K562 (cell line): ENCODE data around the gene PCDHB16. TPM values are rescaled to one million over a fixed set of nuclear protein-coding genes. Genes with fewer than 3 reads are reported as not detected.

Experiments used
- ATAC-seq: fragments of 200-7000 bp; cut with Tn5 transposase; 3 replicates; pipeline ENCODE4 v1.9.1; 2020; ENCODE audit warnings: moderate library complexity
- BruUV-seq: library from RNA; stranded (reverse); fragments of 400-500 nt; replicated peaks from 2 replicates; lab custom pipeline; 2021; lab: Mats Ljungman, UMichigan
- CTCF ChIA-PET: fragments of 300-600 bp; formaldehyde crosslinking; extraction: SDS; loops from one replicate; lab custom pipeline; 2021; ENCODE audit warnings: low intra/inter-chr PET ratio; lab: Yijun Ruan, JAX
- POLR2A ChIA-PET: fragments of 300-600, 350-650 bp; sonication (Branson Sonifier 250); formaldehyde crosslinking; extraction: SDS; loops from one replicate; lab custom pipeline; 2021; ENCODE audit warnings: antibody characterized with exemption, inconsistent platforms; lab: Yijun Ruan, JAX
- DNase-seq, 4 experiments: peaks; one replicate each; pipeline versions ENCODE4 v3.0.0 to v3.0.0-alpha.2; 2011 to 2018; ENCODE audit warnings: low spot score in 3 of 4, mixed read lengths in 3 of 4; ENCODE audit errors: extremely low read depth in 1 of 4
- FAIRE-seq: peaks from 2 replicates; lab custom pipeline; 2011; peaks lifted over from hg19 to GRCh38; lab: Jason Lieb, UNC
- H2AFZ ChIP-seq: 2 replicates; pipeline ENCODE4 v1.6.0; 2011; ENCODE audit warnings: low read depth, low read length, control low read depth, inconsistent platforms
- H3K27ac ChIP-seq: fragments of 200-600 bp; 3 replicates; pipeline ENCODE4 v1.8.0; 2011; ENCODE audit warnings: low read depth, mild to moderate bottlenecking, control low read depth, inconsistent platforms, low read length, moderate library complexity, mixed read lengths; ENCODE audit errors: extremely low read depth
- H3K27me3 ChIP-seq, 2 experiments: fragments of 300-600 bp in 1 of 2; 2 replicates in 1 of 2; 3 replicates in 1 of 2; pipeline versions ENCODE4 v1.6.0 to v1.8.0; 2011; ENCODE audit warnings: inconsistent platforms in 2 of 2, low read length in 2 of 2, mild to moderate bottlenecking in 1 of 2, mixed read lengths in 1 of 2, moderate library complexity in 1 of 2; ENCODE audit not compliant: control insufficient read depth in 2 of 2, insufficient read depth in 2 of 2
- H3K36me3 ChIP-seq: fragments of 300-600 bp; 3 replicates; pipeline ENCODE4 v1.8.0; 2011; ENCODE audit warnings: mild to moderate bottlenecking, low read length, inconsistent platforms; ENCODE audit not compliant: control insufficient read depth, insufficient read depth
- H3K4me1 ChIP-seq, 2 experiments: fragments of 200-600 bp in 1 of 2; replicated peaks in 1 of 2; 2 replicates in 1 of 2; 3 replicates in 1 of 2; pipeline versions ENCODE4 v1.5.1 to v1.8.0; 2011; ENCODE audit warnings: inconsistent platforms in 2 of 2, low read length in 2 of 2, mild to moderate bottlenecking in 1 of 2, mixed read lengths in 1 of 2, moderate library complexity in 1 of 2; ENCODE audit not compliant: control insufficient read depth in 2 of 2, insufficient read depth in 2 of 2
- H3K4me2 ChIP-seq: 2 replicates; pipeline ENCODE4 v1.6.1; 2011; ENCODE audit warnings: low read length, control low read depth, inconsistent platforms, mixed read lengths; ENCODE audit not compliant: insufficient read depth
- H3K4me3 ChIP-seq: fragments of 200-600 bp; sonication (generic), shearing (Covaris generic); 2 replicates; pipeline ENCODE4 v1.5.1; 2016; ENCODE audit warnings: control low read depth, inconsistent platforms
- H3K79me2 ChIP-seq: fragments of 200-600 bp; 3 replicates; pipeline ENCODE4 v1.8.0; 2011; ENCODE audit warnings: low read length, inconsistent platforms; ENCODE audit not compliant: control insufficient read depth, insufficient read depth
- H3K9ac ChIP-seq, 2 experiments: 2 replicates each; pipeline versions ENCODE4 v1.6.0 to v1.6.1; 2011; ENCODE audit warnings: low read depth in 2 of 2, low read length in 2 of 2, control low read depth in 1 of 2, inconsistent platforms in 1 of 2, mild to moderate bottlenecking in 1 of 2, mixed read lengths in 1 of 2; ENCODE audit not compliant: insufficient read depth in 1 of 2
- H3K9me1 ChIP-seq: one replicate; pipeline ENCODE4 v1.6.0; 2011; ENCODE audit warnings: inconsistent platforms, mild to moderate bottlenecking, low read length, moderate library complexity; ENCODE audit not compliant: control insufficient read depth, insufficient read depth
- H3K9me3 ChIP-seq: replicated peaks from 2 replicates; pipeline ENCODE4 v1.5.1; 2011; ENCODE audit warnings: low read depth, low read length, inconsistent platforms; ENCODE audit not compliant: control insufficient read depth, insufficient read depth
- H4K20me1 ChIP-seq: replicated peaks from 2 replicates; pipeline ENCODE4 v1.6.1; 2011; ENCODE audit warnings: low read length, inconsistent platforms, mixed read lengths; ENCODE audit not compliant: control insufficient read depth, insufficient read depth
- CTCF ChIP-seq, 3 experiments: IDR thresholded peaks in 2 of 3; conservative IDR thresholded peaks in 1 of 3; 2 replicates each; pipeline ENCODE4 v1.5.1; 2011 to 2012; ENCODE audit warnings: low read length in 3 of 3, mild to moderate bottlenecking in 3 of 3, control low read depth in 2 of 3, improper control_type of control experiment in 1 of 3, inconsistent platforms in 1 of 3, low read depth in 1 of 3, mixed read lengths in 1 of 3, moderate library complexity in 1 of 3; ENCODE audit not compliant: insufficient read depth in 2 of 3
- CTCFL ChIP-seq: IDR thresholded peaks from 2 replicates; pipeline ENCODE4 v1.6.1; 2011; ENCODE audit warnings: borderline replicate concordance, low read depth, mild to moderate bottlenecking, moderate library complexity, low read length; ENCODE audit not compliant: insufficient read depth, poor library complexity, severe bottlenecking
- HMG20B ChIP-seq: fragments of 250-450 bp; sonication (Bioruptor Pico); IDR thresholded peaks from 2 replicates; pipeline ENCODE4 v1.5.0; 2021; ENCODE audit warnings: mild to moderate bottlenecking
- MECOM ChIP-seq: fragments of 250-450 bp; sonication (Bioruptor Pico); IDR thresholded peaks from 2 replicates; pipeline ENCODE4 v1.8.0; 2022; ENCODE audit warnings: inconsistent platforms
- PRDM10 ChIP-seq: fragments of 450-650 bp; IDR thresholded peaks from 2 replicates; pipeline ENCODE4 v1.6.1; 2018; ENCODE audit not compliant: partially characterized antibody
- RAD21 ChIP-seq, 2 experiments: fragments of 250-450 bp in 1 of 2; fragments of 450-650 bp in 1 of 2; sonication (Bioruptor Pico) in 1 of 2; formaldehyde crosslinking in 1 of 2; IDR thresholded peaks in 1 of 2; conservative IDR thresholded peaks in 1 of 2; 2 replicates each; pipeline versions ENCODE4 v1.4.0 to v1.8.0; 2020 to 2022; ENCODE audit warnings: mild to moderate bottlenecking in 2 of 2, moderate library complexity in 1 of 2
- RAD51 ChIP-seq: fragments of 450-650 bp; IDR thresholded peaks from 2 replicates; pipeline ENCODE4 v1.7.1; 2016; ENCODE audit warnings: low read depth, mild to moderate bottlenecking, borderline replicate concordance
- SMARCA4 ChIP-seq: fragments of 450-650 bp; IDR thresholded peaks from 2 replicates; pipeline ENCODE4 v1.6.1; 2016
- TAF9B ChIP-seq: fragments of 450-650 bp; IDR thresholded peaks from 2 replicates; pipeline ENCODE4 v1.6.1; 2018; ENCODE audit warnings: mild to moderate bottlenecking; ENCODE audit not compliant: partially characterized antibody
- ZBTB43 ChIP-seq: sonication (generic); formaldehyde crosslinking; IDR thresholded peaks from 2 replicates; pipeline ENCODE4 v1.8.0; 2023; ENCODE audit warnings: mild to moderate bottlenecking, missing genetic modification reagents
- WGBS: fragments of 100-300 bp; shearing (Covaris generic); methylation state at CpG from one replicate; pipeline ENCODE4 v1.1.6; 2016; ENCODE audit warnings: low coverage, mixed read lengths; ENCODE audit not compliant: insufficient coverage; ENCODE audit errors: missing lambda C conversion rate; 5-methylcytosine and 5-hydroxymethylcytosine counted together
- in situ Hi-C: fragments of 300-500 bp; cut with MboI; formaldehyde crosslinking; loops from 4 replicates; pipeline ENCODE4 v1.15.0; 2018; ENCODE audit warnings: inconsistent platforms, mixed read lengths
- intact Hi-C: fragments of 100-400 bp; cut with micrococcal nuclease; formaldehyde crosslinking; loops from 2 replicates; pipeline ENCODE4 v1.14.2; 2022
- polyA plus RNA-seq, 8 experiments: library from polyadenylated mRNA; depleted of rRNA in 4 of 8; stranded (reverse) in 5 of 8; unstranded in 3 of 8; fragments of >200 nt; fragmentation: Nextera tagmentation in 2 of 8; fragmentation: Illumina TruSeq in 1 of 8; extraction: Ambion mirVana in 2 of 8; extraction: Trizol in 1 of 8; gene quantifications; 2 replicates each; pipeline versions ENCODE4 v1.2.1 to v1.2.3, GENCODE V29; 2011 to 2014; ENCODE audit warnings: inconsistent platforms in 1 of 8, missing spikeins in 1 of 8
- total RNA-seq, 7 experiments: library from RNA; depleted of rRNA in 6 of 7; stranded (reverse); fragments of >200 nt in 6 of 7; fragmentation: Illumina TruSeq in 2 of 7; extraction: Trizol in 2 of 7; gene quantifications; 2 replicates each; pipeline versions ENCODE4 v1.2.1 to v1.2.3, GENCODE V29; 2011 to 2021; ENCODE audit warnings: low replicate concordance in 1 of 7

The PCDHB16 gene
- total and polyA plus RNA-seq, 9 of the 15 experiments (the other 6 are each of a cell fraction or from before 2014, with no cell fraction given), result not detected

GRCh38 chr5:141186897-141187512 lies 4.8 kb downstream of the PCDHB16 start, which contains the start of gene PCDHB9:
TSS of gene PCDHB9 (plus strand) at chr5:141187161. CDS start at chr5:141187319, 158 bp downstream.
- Histone ChIP-seq H2AFZ (0 out of 2 replicates have a peak within 1 kb of the TSS, but pooled peaks have one; percentile 40), H3K9me3 (no peaks in the 10 kb centered on the region), H3K36me3 (no peaks in the 10 kb centered on the region)
- WGBS, result 7% methylated on average over 9 of the region's 9 CpGs
- TF ChIP-seq SMARCA4 (0 out of 2 replicates have a peak, but pooled peaks have one; percentile 15), HMG20B (no peak), CTCF (IDR thresholded peaks at IDR 0.05 in 2 of 3, conservative IDR thresholded peaks at IDR 0.05 in 1 of 3; ENCODE audit: insufficient read depth in 2 of 3, low read depth in 1 of 3, low read length in 3 of 3) (peak; percentile 48 to 62 (median 62); a peak in 5 of 6 replicates), RAD51 (no peak), TAF9B (no peak), MECOM (CRISPR knock-in tag) (no peak), ZBTB43 (no peak), CTCFL (peak; percentile 59), RAD21 (CRISPR knock-in tag; conservative IDR thresholded peaks at IDR 0.05 in 1 of 2, IDR thresholded peaks at IDR 0.05 in 1 of 2) (0 out of 4 replicates have a peak, but pooled peaks of 1 of the 2 experiments have one; percentile 11), PRDM10 (no peak)
- TF ChIP-seq, all 486 proteins: peak for 4
- Histone ChIP-seq H3K9ac (no peak within 1 kb of the TSS), H3K79me2 (no peaks in the 10 kb centered on the region), H3K4me3 (no peak within 1 kb of the TSS), H4K20me1 (no peaks in the 10 kb centered on the region), H3K27me3 (no peaks in the 10 kb centered on the region; a peak in 1 of 5 replicates), H3K4me1 (no peaks in the 10 kb centered on the region), H3K9me1 (no peaks in the 10 kb centered on the region), H3K4me2 (no peak within 1 kb of the TSS), H3K27ac (no peak within 1 kb of the TSS)
- ATAC-seq (peak; percentile 61; the same call in 2 of the 3 replicates), DNase-seq (peak; percentile 13 to 37 (median 17)), FAIRE-seq (peak; percentile 67)
- in situ Hi-C loops (no loop called here), intact Hi-C loops (loop anchor here (1.0 kb wide), 1 partner anchor 12 kb away; no protein-coding TSS in a partner anchor)
- ChIA-PET CTCF (no interaction called here), POLR2A (no interaction called here)
- BruUV-seq, result no TSS peak
